CD4-positive, CD25-positive, alpha-beta regulatory T cell (primary cell): Measurements from ENCODE around the gene PIGQ. TPM values are rescaled to one million over a fixed set of nuclear protein-coding genes. Genes with fewer than 3 reads are reported as not detected.

Experiments used
- ATAC-seq, 2 donors: fragments of 150-1000 bp; cut with Tn5 transposase; one replicate each; pipeline ENCODE4 v1.10.0; 2021; ENCODE audit warnings: low read depth in 2 of 2, moderate number of reproducible peaks in 2 of 2, moderate library complexity in 1 of 2
- DNase-seq, 3 donors: peaks; one replicate each; pipeline versions ENCODE4 v3.0.0 to v3.0.0-alpha.2; 2012 to 2022; ENCODE audit warnings: mixed read lengths in 1 of 3
- H3K27ac ChIP-seq: one replicate; pipeline ENCODE4 v1.7.0; 2013; ENCODE audit warnings: mild to moderate bottlenecking, low read length; ENCODE audit not compliant: insufficient read depth, poor library complexity, severe bottlenecking
- H3K27me3 ChIP-seq: one replicate; pipeline ENCODE4 v1.7.0; 2013; ENCODE audit warnings: low read length; ENCODE audit not compliant: control insufficient read depth, insufficient read depth
- H3K36me3 ChIP-seq: one replicate; pipeline ENCODE4 v1.7.0; 2013; ENCODE audit warnings: mild to moderate bottlenecking, low read length, moderate library complexity; ENCODE audit not compliant: control insufficient read depth, insufficient read depth
- H3K4me1 ChIP-seq: 2 replicates; pipeline ENCODE4 v1.7.0; 2013; ENCODE audit warnings: mild to moderate bottlenecking, low read length; ENCODE audit not compliant: insufficient read depth, control insufficient read depth, poor library complexity, severe bottlenecking
- H3K4me3 ChIP-seq: one replicate; pipeline ENCODE4 v1.7.0; 2013; ENCODE audit warnings: low read depth, mild to moderate bottlenecking, low read length, moderate library complexity
- H3K9me3 ChIP-seq, 2 experiments: 1 replicate in 1 of 2; 2 replicates in 1 of 2; pipeline ENCODE4 v1.7.0; 2013; ENCODE audit warnings: low read length in 2 of 2, mild to moderate bottlenecking in 1 of 2, moderate library complexity in 1 of 2; ENCODE audit not compliant: control insufficient read depth in 2 of 2
- H3K27ac Mint-ChIP-seq, 3 donors: one replicate each; pipeline ENCODE4 v1.8.0; 2020 to 2022; ENCODE audit warnings: mild to moderate bottlenecking in 3 of 3, mixed read lengths in 3 of 3, moderate library complexity in 2 of 3
- H3K27me3 Mint-ChIP-seq: one replicate; pipeline ENCODE4 v1.8.0; 2022; ENCODE audit warnings: mild to moderate bottlenecking, mixed read lengths
- H3K36me3 Mint-ChIP-seq: one replicate; pipeline ENCODE4 v1.8.0; 2020; ENCODE audit warnings: mixed read lengths
- H3K4me1 Mint-ChIP-seq, 4 donors: one replicate each; pipeline ENCODE4 v1.8.0; 2020 to 2022; ENCODE audit warnings: mixed read lengths in 4 of 4, mild to moderate bottlenecking in 1 of 4
- H3K4me3 Mint-ChIP-seq, 4 donors: one replicate each; pipeline ENCODE4 v1.8.0; 2020 to 2022; ENCODE audit warnings: mild to moderate bottlenecking in 4 of 4, mixed read lengths in 4 of 4, moderate library complexity in 3 of 4
- H3K9me3 Mint-ChIP-seq, 7 donors: one replicate each; pipeline ENCODE4 v1.8.0; 2020 to 2022; ENCODE audit warnings: mixed read lengths in 7 of 7, mild to moderate bottlenecking in 3 of 7, moderate library complexity in 2 of 7
- polyA plus RNA-seq, 4 donors: library from polyadenylated mRNA; unstranded; fragments of 300-500 nt; fragmentation: Illumina TruSeq; gene quantifications; one replicate each; pipeline ENCODE4 v1.2.3, GENCODE V29; 2021
- total RNA-seq: library from RNA; stranded (reverse); gene quantifications from one replicate; pipeline ENCODE4 v1.2.3, GENCODE V29; 2022

The PIGQ gene
- total and polyA plus RNA-seq, 5 donors from 2014 or later: 11.6 to 25.7 (median 13.1) TPM

DNA sequence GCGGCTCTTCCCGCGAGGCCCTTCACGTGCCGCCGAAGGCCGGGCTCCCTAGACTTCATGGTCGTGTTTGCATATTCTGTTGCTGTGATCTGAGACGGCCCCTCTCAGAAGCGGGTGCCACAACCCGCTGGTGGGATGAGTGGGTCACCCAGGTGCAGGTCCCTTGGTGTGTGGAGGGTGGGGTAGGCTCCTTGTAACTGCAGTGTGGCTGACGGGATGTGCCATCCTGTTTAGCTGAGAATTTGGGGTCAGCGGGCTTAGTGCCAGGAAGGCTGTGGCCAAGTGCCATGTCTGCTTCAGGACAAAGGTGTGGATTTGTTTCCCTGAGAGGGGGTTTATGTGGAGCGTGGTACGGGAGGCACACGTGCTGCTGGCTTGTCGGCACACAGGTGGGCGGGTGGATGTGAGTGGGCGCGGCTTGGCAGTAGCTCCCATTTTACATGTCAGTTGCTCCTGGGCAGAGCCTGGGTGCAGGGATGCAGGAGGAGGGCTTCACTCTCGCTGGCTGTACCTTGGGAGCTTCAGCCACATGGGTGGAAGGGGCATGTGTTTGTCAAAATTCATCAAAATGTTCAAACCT is 51.8 kb downstream of the PIGQ start:
- Mint-ChIP-seq H3K27me3 (no peaks in the 10 kb centered on the region), H3K9me3 (no peaks in the 10 kb centered on the region), H3K27ac (no peak overlapping the region), H3K4me3 (no peak overlapping the region), H3K4me1 (no peaks in the 10 kb centered on the region), H3K36me3 (no peaks in the 10 kb centered on the region)
- Histone ChIP-seq H3K36me3 (peaks cover 3% of the 10 kb centered on the region), H3K27me3 (no peaks in the 10 kb centered on the region), H3K9me3 (no peaks in the 10 kb centered on the region), H3K4me1 (no peaks in the 10 kb centered on the region), H3K27ac (no peak overlapping the region), H3K4me3 (no peak overlapping the region)
- ATAC-seq: no peak
- DNase-seq: no peak

DNA sequence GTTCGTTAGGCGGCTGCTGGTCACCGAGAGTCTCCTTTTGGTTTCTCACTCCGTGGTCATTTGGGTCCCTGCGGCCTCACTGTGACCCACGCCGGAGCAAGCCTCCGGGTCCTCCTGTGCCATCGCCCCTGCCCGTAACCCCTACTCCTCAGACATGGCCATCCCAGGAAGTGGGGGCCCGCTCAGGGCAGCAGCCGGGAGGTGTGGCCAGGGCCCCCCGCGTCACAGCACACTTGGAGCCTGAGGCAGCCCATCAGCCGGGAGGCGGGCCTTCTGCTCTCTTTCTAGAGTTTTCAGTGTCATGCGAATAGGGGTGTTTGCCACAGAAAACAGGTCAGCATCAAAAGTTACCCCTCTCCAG is 53.1 kb downstream of the PIGQ start:
- Mint-ChIP-seq H3K27me3 (no peaks in the 10 kb centered on the region), H3K36me3 (peaks cover 8% of the 10 kb centered on the region), H3K27ac (no peak overlapping the region), H3K9me3 (no peaks in the 10 kb centered on the region), H3K4me3 (no peak overlapping the region), H3K4me1 (no peaks in the 10 kb centered on the region)
- no peaks in the 10 kb centered on the region for H3K27me3 ChIP-seq
- ATAC-seq (no peak), DNase-seq (no peak)
- H3K4me1 ChIP-seq: no peaks in the 10 kb centered on the region
- H3K4me3 ChIP-seq: no peak overlapping the region
- H3K27ac ChIP-seq: no peak overlapping the region
- peaks cover 6% of the 10 kb centered on the region for H3K36me3 ChIP-seq
- H3K9me3 ChIP-seq: no peaks in the 10 kb centered on the region

DNA sequence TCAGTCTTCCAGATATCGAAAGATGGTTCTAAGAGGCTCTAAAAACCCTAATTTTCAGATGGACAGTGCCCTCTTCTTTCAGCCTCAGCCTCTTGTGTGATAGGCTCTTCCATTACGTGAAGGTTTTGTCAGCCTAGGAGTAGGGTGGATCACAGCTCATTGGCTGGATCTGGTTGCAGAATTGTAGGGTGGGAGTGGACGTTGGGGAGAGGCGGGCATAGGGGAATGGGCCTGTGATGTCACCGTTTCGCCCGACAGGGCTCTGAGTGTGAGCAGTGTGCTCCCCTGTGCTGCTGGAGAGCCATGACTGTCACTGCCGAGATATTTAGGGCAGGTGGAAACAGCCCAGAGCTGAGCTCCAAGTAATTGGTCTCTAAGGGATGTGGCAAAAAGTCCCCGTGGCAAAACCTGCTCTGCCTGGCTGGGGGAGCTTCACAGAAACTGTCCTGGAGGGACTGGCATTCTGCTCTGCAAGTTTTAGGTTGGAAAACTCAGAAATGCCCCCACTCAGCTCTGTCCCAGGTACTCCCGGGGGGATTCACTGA is 54.8 kb downstream of the PIGQ start:
- Histone ChIP-seq H3K27ac (no peak overlapping the region), H3K36me3 (peaks cover 6% of the 10 kb centered on the region), H3K4me1 (no peaks in the 10 kb centered on the region), H3K27me3 (no peaks in the 10 kb centered on the region), H3K4me3 (no peak overlapping the region), H3K9me3 (no peaks in the 10 kb centered on the region)
- no peak for ATAC-seq
- Mint-ChIP-seq H3K4me1 (no peaks in the 10 kb centered on the region), H3K9me3 (no peaks in the 10 kb centered on the region), H3K36me3 (peaks cover 8% of the 10 kb centered on the region), H3K27ac (no peak overlapping the region), H3K27me3 (no peaks in the 10 kb centered on the region), H3K4me3 (no peak overlapping the region)
- no peak for DNase-seq

DNA sequence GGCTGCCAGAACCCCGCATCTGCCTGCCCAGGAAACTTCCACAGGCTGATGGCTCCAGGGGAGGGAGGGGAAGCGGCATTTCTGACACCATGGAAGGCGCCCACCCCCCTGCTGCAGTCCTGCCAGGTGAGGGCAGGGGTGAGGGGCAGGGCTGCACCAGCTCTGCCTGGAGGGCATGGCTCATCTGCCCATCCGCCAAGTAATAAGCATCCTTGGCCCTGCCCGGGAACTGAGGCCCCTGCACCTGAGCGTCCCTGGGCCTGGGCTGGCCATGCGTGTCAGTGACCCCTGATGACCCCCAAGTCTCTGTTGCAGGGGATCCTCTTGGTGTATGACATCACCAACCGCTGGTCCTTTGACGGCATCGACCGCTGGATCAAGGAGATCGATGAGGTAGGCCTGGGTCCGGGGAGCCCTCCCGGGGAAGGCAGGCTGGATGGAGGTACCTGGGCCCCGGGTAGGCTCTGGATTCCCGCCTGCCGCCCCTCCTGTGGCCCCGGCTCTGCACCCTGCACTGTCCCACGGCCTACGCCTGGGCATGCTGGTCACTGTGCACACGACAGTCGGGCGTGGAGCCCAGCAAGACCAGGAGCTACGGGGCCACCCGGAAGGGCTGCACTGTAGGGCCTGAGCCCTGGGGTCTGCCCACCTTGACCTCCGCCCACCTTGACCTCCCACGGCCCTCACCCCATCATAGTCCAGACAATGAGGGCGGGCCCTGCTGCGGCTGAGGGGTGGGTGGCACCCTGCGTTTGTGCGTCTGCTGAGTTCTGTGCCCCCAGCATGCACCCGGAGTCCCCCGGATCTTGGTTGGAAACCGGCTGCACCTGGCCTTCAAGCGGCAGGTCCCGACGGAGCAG is 55.6 kb downstream of the PIGQ start:
- H3K27ac ChIP-seq: no peak overlapping the region
- no peak for ATAC-seq
- H3K27me3 ChIP-seq: no peaks in the 10 kb centered on the region
- no peak for DNase-seq
- H3K36me3 ChIP-seq: peaks cover 6% of the 10 kb centered on the region
- Mint-ChIP-seq H3K9me3 (no peaks in the 10 kb centered on the region), H3K27me3 (no peaks in the 10 kb centered on the region), H3K36me3 (peaks cover 8% of the 10 kb centered on the region), H3K4me3 (no peak overlapping the region), H3K27ac (no peak overlapping the region), H3K4me1 (no peaks in the 10 kb centered on the region)
- no peaks in the 10 kb centered on the region for H3K9me3 ChIP-seq
- no peaks in the 10 kb centered on the region for H3K4me1 ChIP-seq
- no peak overlapping the region for H3K4me3 ChIP-seq

DNA sequence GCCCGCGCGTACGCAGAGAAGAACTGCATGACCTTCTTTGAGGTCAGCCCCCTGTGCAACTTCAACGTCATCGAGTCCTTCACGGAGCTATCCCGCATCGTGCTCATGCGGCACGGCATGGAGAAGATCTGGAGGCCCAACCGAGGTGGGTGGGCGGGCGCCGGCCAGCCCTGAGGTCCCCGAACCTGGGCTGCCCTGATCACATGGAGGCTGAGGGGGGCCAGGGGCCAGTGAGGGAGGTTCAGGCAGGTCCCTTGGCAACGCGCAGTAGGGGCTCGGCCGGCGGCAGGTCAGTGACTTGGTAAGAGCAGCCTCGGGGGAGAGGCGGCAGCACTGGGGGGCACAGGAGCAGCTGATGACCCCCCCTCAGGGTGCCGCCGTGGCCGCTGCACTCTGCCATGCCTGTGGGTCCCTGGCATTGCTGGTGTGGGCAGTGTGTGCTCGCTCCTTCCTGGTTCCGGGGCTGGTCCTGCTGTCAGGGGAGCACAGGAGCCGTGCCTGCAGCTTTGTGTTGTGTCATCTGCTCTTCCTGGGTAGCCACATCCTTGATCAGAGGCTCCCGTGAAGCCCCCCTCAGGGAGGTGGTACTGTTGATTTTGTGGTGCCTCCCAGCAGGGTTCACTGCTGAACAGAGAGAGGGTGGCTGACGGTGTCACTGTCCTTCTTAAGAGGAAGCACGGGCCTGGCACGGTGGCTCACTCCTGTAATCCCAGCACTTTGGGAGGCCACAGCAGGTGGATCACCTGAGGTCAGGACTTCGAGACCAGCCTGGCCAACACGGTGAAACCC is 56.4 kb downstream of the PIGQ start:
- no peaks in the 10 kb centered on the region for H3K27me3 ChIP-seq

DNA sequence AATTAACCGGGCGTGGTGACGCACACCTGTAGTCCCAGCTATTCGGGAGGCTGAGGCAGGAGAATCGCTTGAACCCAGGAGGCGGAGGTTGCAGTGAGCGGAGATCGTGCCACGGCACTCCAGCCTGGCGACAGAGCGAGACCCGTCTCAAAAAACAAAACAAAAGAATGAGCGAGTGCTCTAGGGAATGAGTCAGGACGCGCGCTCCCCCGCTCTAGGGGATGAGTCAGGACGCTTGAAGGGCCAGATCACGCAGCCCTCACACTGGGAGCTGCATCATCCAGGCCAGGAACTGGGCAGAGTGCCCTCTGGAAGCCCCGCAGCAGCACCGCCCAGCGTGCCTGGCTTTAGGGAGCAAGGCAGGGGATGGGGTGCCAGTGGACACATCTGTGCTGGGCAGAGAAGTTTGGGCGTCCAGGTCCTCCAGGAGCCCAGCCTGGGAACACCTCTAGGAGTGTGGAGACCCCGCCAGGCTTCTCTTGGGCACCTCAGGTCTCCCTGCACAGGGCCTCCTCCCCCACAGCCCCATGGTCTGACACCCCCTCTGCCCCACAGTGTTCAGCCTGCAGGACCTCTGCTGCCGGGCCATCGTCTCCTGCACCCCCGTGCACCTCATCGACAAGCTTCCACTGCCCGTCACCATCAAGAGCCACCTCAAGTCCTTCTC is 57.2 kb downstream of the PIGQ start:
- H3K36me3 ChIP-seq: peaks cover 6% of the 10 kb centered on the region
- H3K27me3 ChIP-seq: no peaks in the 10 kb centered on the region
- ATAC-seq (no peak), DNase-seq (no peak)
- peaks cover 4% of the 10 kb centered on the region for H3K4me1 ChIP-seq
- no peaks in the 10 kb centered on the region for H3K9me3 ChIP-seq
- Mint-ChIP-seq H3K9me3 (no peaks in the 10 kb centered on the region), H3K27ac (peak overlapping the region in 1 of 3 donors; percentile 14), H3K36me3 (peaks cover 8% of the 10 kb centered on the region), H3K4me1 (no peaks in the 10 kb centered on the region), H3K4me3 (no peak overlapping the region), H3K27me3 (no peaks in the 10 kb centered on the region)
- no peak overlapping the region for H3K4me3 ChIP-seq
- H3K27ac ChIP-seq: no peak overlapping the region

More for the DNA sequence above, 56.4 kb downstream of the PIGQ start:
- no peaks in the 10 kb centered on the region for H3K4me1 Mint-ChIP-seq
- H3K27ac Mint-ChIP-seq: no peak overlapping the region
- peaks cover 6% of the 10 kb centered on the region for H3K36me3 ChIP-seq
- peaks cover 1% of the 10 kb centered on the region for H3K4me1 ChIP-seq
- no peaks in the 10 kb centered on the region for H3K9me3 ChIP-seq
- H3K36me3 Mint-ChIP-seq: peaks cover 8% of the 10 kb centered on the region
- ATAC-seq (no peak), DNase-seq (no peak)
- H3K27ac ChIP-seq: no peak overlapping the region
- no peak overlapping the region for H3K4me3 Mint-ChIP-seq
- no peak overlapping the region for H3K4me3 ChIP-seq
- H3K9me3 Mint-ChIP-seq: no peaks in the 10 kb centered on the region
- H3K27me3 Mint-ChIP-seq: no peaks in the 10 kb centered on the region

DNA sequence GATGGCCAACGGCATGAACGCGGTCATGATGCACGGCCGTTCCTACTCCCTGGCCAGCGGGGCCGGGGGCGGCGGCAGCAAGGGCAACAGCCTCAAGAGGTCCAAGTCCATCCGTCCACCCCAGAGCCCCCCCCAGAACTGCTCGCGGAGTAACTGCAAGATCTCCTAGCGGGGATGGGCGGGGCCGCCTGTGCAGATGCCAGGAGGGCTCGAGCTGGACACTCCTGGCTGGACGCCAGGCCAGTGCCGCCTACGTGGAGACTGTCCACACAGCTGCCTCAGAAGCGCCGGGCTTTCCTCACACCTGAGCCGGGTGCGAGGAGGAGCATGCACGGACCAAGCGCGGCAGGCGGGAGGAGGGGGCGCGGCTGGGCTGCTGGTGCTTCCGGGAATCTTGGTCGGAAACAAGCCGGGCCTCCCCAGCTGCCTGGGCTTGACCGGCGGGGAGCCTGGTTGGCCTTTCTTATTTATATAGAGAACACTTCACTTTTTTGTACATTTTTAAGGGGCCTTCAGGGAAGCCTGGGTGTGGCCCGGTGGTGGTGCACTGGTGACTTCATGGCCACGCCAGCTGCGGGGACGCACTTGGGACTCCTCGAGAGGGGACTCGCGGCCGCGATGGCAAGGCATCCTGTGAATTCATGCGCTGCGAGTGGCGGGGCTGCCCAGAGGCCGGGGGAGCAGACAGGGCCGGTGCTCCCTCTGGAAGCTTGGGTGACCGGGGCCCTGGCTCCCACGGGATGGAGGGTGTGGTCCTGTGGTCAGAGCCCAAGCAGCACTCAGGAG is 57.9 kb downstream of the PIGQ start:
- H3K4me3 Mint-ChIP-seq: no peak overlapping the region
- H3K4me3 ChIP-seq: no peak overlapping the region
- no peaks in the 10 kb centered on the region for H3K9me3 ChIP-seq
- no peak for DNase-seq
- H3K27ac Mint-ChIP-seq: no peak overlapping the region
- no peak for ATAC-seq
- peaks cover 4% of the 10 kb centered on the region for H3K4me1 ChIP-seq
- H3K4me1 Mint-ChIP-seq: no peaks in the 10 kb centered on the region
- H3K27me3 Mint-ChIP-seq: no peaks in the 10 kb centered on the region
- no peaks in the 10 kb centered on the region for H3K9me3 Mint-ChIP-seq
- peaks cover 6% of the 10 kb centered on the region for H3K36me3 ChIP-seq
- peaks cover 8% of the 10 kb centered on the region for H3K36me3 Mint-ChIP-seq
- no peaks in the 10 kb centered on the region for H3K27me3 ChIP-seq
- H3K27ac ChIP-seq: no peak overlapping the region
